ENCODE data around the gene TIAL1.
"Not testable (repeated sequence)": the region's sequence is repeated elsewhere in the genome, so short reads cannot be mapped to it uniquely, and the experiment has no call there.

TIAL1 gene

GRCh38 chr10:119614686-119615085, 17.9 kb upstream of the TIAL1 start:
- DNase-seq (ENCODE audit: low read depth in 3 of 3, low spot score in 1 of 3), result no peak

GRCh38 chr10:119613741-119614140, 17.0 kb upstream of the TIAL1 start:
- DNase-seq (ENCODE audit: low read depth in 3 of 3, low spot score in 1 of 3), result no peak

GRCh38 chr10:119611433-119611832, 14.7 kb upstream of the TIAL1 start:
- no peak for DNase-seq (ENCODE audit: low read depth in 3 of 3, low spot score in 1 of 3)

GRCh38 chr10:119609516-119609915, 12.8 kb upstream of the TIAL1 start:
- DNase-seq (ENCODE audit: low read depth in 3 of 3, low spot score in 1 of 3), result no peak

GRCh38 chr10:119608316-119609155, 11.8 kb upstream of the TIAL1 start:
- no peak for DNase-seq (ENCODE audit: low read depth in 3 of 3, low spot score in 1 of 3)

GRCh38 chr10:119604468-119604867, 7.7 kb upstream of the TIAL1 start:
- no peak for DNase-seq (ENCODE audit: low read depth in 3 of 3, low spot score in 1 of 3)

- no peak for DNase-seq (ENCODE audit: low read depth in 3 of 3, low spot score in 1 of 3)
Observed at GRCh38 chr10:119602241-119603095, 5.7 kb upstream of the TIAL1 start.

- no peak for DNase-seq (ENCODE audit: low read depth in 3 of 3, low spot score in 1 of 3)
Observed at GRCh38 chr10:119598397-119598796, 1.6 kb upstream of the TIAL1 start.

- DNase-seq (ENCODE audit: low read depth in 3 of 3, low spot score in 1 of 3), result no peak
Observed at GRCh38 chr10:119597405-119598186, 832 bp upstream of the TIAL1 start.

- peak in 1 of 3 donors; percentile 61 for DNase-seq (ENCODE audit: low read depth in 3 of 3, low spot score in 1 of 3)
Observed at GRCh38 chr10:119595676-119596515, 868 bp downstream of the TIAL1 start.

- no peak for DNase-seq (ENCODE audit: low read depth in 3 of 3, low spot score in 1 of 3)
Observed at GRCh38 chr10:119595134-119595675, 1.6 kb downstream of the TIAL1 start.

GRCh38 chr10:119588071-119588470, 8.7 kb downstream of the TIAL1 start:
- no peak for DNase-seq (ENCODE audit: low read depth in 3 of 3, low spot score in 1 of 3)

GRCh38 chr10:119578355-119578754, 18.4 kb downstream of the TIAL1 start:
- DNase-seq (ENCODE audit: low read depth in 3 of 3, low spot score in 1 of 3), result no peak

- DNase-seq (ENCODE audit: low read depth in 3 of 3, low spot score in 1 of 3), result no peak
Observed at GRCh38 chr10:119575991-119576390, 20.8 kb downstream of the TIAL1 start.

- no peak for DNase-seq (ENCODE audit: low read depth in 3 of 3, low spot score in 1 of 3)
Observed at GRCh38 chr10:119575506-119575905, 21.3 kb downstream of the TIAL1 start.

- no peak for DNase-seq (ENCODE audit: low read depth in 3 of 3, low spot score in 1 of 3)
Observed at GRCh38 chr10:119567978-119568377, 28.8 kb downstream of the TIAL1 start.

- no peak for DNase-seq (ENCODE audit: low read depth in 3 of 3, low spot score in 1 of 3)
Observed at GRCh38 chr10:119562097-119562496, 34.7 kb downstream of the TIAL1 start.

GRCh38 chr10:119559511-119559910, 37.3 kb downstream of the TIAL1 start:
- DNase-seq (ENCODE audit: low read depth in 3 of 3, low spot score in 1 of 3), result not testable (repeated sequence)

GRCh38 chr10:119556081-119556480, 40.7 kb downstream of the TIAL1 start:
- DNase-seq (ENCODE audit: low read depth in 3 of 3, low spot score in 1 of 3), result not testable (repeated sequence)

GRCh38 chr10:119555178-119555784, 41.5 kb downstream of the TIAL1 start:
- DNase-seq (ENCODE audit: low read depth in 3 of 3, low spot score in 1 of 3), result no peak
